GM12878 (cell line): ENCODE results near the gene EIF5A. TPM values are rescaled to one million over a fixed set of nuclear protein-coding genes. Genes with fewer than 3 reads are reported as not detected.

Experiments used
- BACH1 ChIP-seq: fragments of 450-650 bp; IDR thresholded peaks from 2 replicates; pipeline ENCODE4 v1.6.1; 2017; ENCODE audit warnings: mild to moderate bottlenecking, borderline replicate concordance
- BHLHE40 ChIP-seq, 2 experiments: fragments of 450-650 bp in 1 of 2; IDR thresholded peaks; 2 replicates each; pipeline ENCODE4 v1.6.1; 2011 to 2017; ENCODE audit warnings: low read depth in 2 of 2, borderline replicate concordance in 1 of 2, improper control_type of control experiment in 1 of 2, low read length in 1 of 2, mild to moderate bottlenecking in 1 of 2
- CBFB ChIP-seq: IDR thresholded peaks from 2 replicates; pipeline ENCODE4 v1.6.1; 2016; ENCODE audit warnings: antibody characterized with exemption, low read depth
- CTCF ChIP-seq, 3 experiments: IDR thresholded peaks in 2 of 3; conservative IDR thresholded peaks in 1 of 3; 2 replicates each; pipeline ENCODE4 v1.5.1; 2011; ENCODE audit warnings: low read depth in 3 of 3, low read length in 3 of 3, mild to moderate bottlenecking in 3 of 3, control low read depth in 2 of 3, moderate library complexity in 2 of 3, inconsistent platforms in 1 of 3, mixed read lengths in 1 of 3; ENCODE audit not compliant: control insufficient read depth in 2 of 3, insufficient read depth in 1 of 3; ENCODE audit errors: extremely low read depth in 1 of 3
- EED ChIP-seq: sonication (generic); IDR thresholded peaks from 2 replicates; pipeline ENCODE4 v1.6.1; 2016; ENCODE audit warnings: antibody characterized with exemption, low read depth
- EP300 ChIP-seq, 2 experiments: fragments of 150-350 bp in 1 of 2; IDR thresholded peaks; 2 replicates each; pipeline ENCODE4 v1.6.1; 2011 to 2012; ENCODE audit warnings: low read depth in 2 of 2, low read length in 2 of 2, borderline replicate concordance in 1 of 2, improper control_type of control experiment in 1 of 2, inconsistent platforms in 1 of 2; ENCODE audit not compliant: control insufficient read depth in 1 of 2
- GABPA ChIP-seq: IDR thresholded peaks from 2 replicates; pipeline ENCODE4 v1.6.1; 2014; ENCODE audit warnings: antibody characterized with exemption, low read depth, mild to moderate bottlenecking, inconsistent platforms
- NRF1 ChIP-seq: conservative IDR thresholded peaks from 2 replicates; pipeline ENCODE4 v1.6.1; 2011; ENCODE audit warnings: mild to moderate bottlenecking, low read depth, low read length, improper control_type of control experiment
- POU2F2 ChIP-seq: IDR thresholded peaks from 3 replicates; pipeline ENCODE4 v1.6.1; 2011; ENCODE audit warnings: low read depth, mild to moderate bottlenecking, low read length, borderline replicate concordance
- RFX5 ChIP-seq: IDR thresholded peaks from 2 replicates; pipeline ENCODE4 v1.6.1; 2011; ENCODE audit warnings: low read depth, low read length, improper control_type of control experiment
- SMAD5 ChIP-seq: IDR thresholded peaks from 2 replicates; pipeline ENCODE4 v1.6.1; 2016; ENCODE audit warnings: antibody characterized with exemption, low read depth
- STAT3 ChIP-seq: IDR thresholded peaks from 2 replicates; pipeline ENCODE4 v1.6.1; 2011; ENCODE audit warnings: low read depth, low read length, improper control_type of control experiment
- USF2 ChIP-seq: IDR thresholded peaks from 2 replicates; pipeline ENCODE4 v1.6.1; 2011; ENCODE audit warnings: low read depth, low read length, improper control_type of control experiment, borderline replicate concordance
- YBX1 ChIP-seq: fragments of 450-650 bp; IDR thresholded peaks from 2 replicates; pipeline ENCODE4 v1.6.1; 2016; ENCODE audit warnings: antibody characterized with exemption
- ZBED1 ChIP-seq: IDR thresholded peaks from 2 replicates; pipeline ENCODE4 v1.6.1; 2016; ENCODE audit warnings: borderline replicate concordance
- ZNF274 ChIP-seq: IDR thresholded peaks from one replicate; pipeline ENCODE4 v1.8.0; 2011; ENCODE audit not compliant: insufficient read length, insufficient read depth
- polyA plus RNA-seq, 11 experiments: library from polyadenylated mRNA; depleted of rRNA in 4 of 11; unstranded in 6 of 11; stranded (reverse) in 5 of 11; fragments of >200 nt; fragmentation: Nextera tagmentation in 4 of 11; fragmentation: Illumina TruSeq in 1 of 11; extraction: Ambion mirVana in 4 of 11; extraction: Trizol in 1 of 11; gene quantifications; 1 replicate in 1 of 11; 2 replicates in 10 of 11; pipeline versions ENCODE4 v1.2.1 to v1.2.3, GENCODE V29; 2011 to 2016; ENCODE audit warnings: inconsistent platforms in 2 of 11, missing spikeins in 2 of 11, low read depth in 1 of 11
- total RNA-seq, 4 experiments: library from RNA; depleted of rRNA in 3 of 4; stranded (reverse); fragments of >200 nt in 3 of 4; fragmentation: Illumina TruSeq in 1 of 4; extraction: Trizol in 1 of 4; gene quantifications; 2 replicates each; pipeline versions ENCODE4 v1.2.1 to v1.2.3, GENCODE V29; 2013 to 2021
- TF ChIP-seq, protein P1 (sequence below): fragments of 450-650 bp; IDR thresholded peaks from 2 replicates; pipeline ENCODE4 v1.6.1; 2018; ENCODE audit warnings: borderline replicate concordance, mild to moderate bottlenecking; ENCODE audit not compliant: partially characterized antibody
- TF ChIP-seq, protein P2 (sequence below): fragments of 450-650 bp; IDR thresholded peaks from 2 replicates; pipeline ENCODE4 v1.6.1; 2017; ENCODE audit warnings: mild to moderate bottlenecking, moderate library complexity

Gene EIF5A
- total and polyA plus RNA-seq, 10 of the 15 experiments (the other 5 are each of a cell fraction or from before 2014, with no cell fraction given), result 26.5 to 1,792 (median 944) TPM

- TF ChIP-seq, protein P1, sequence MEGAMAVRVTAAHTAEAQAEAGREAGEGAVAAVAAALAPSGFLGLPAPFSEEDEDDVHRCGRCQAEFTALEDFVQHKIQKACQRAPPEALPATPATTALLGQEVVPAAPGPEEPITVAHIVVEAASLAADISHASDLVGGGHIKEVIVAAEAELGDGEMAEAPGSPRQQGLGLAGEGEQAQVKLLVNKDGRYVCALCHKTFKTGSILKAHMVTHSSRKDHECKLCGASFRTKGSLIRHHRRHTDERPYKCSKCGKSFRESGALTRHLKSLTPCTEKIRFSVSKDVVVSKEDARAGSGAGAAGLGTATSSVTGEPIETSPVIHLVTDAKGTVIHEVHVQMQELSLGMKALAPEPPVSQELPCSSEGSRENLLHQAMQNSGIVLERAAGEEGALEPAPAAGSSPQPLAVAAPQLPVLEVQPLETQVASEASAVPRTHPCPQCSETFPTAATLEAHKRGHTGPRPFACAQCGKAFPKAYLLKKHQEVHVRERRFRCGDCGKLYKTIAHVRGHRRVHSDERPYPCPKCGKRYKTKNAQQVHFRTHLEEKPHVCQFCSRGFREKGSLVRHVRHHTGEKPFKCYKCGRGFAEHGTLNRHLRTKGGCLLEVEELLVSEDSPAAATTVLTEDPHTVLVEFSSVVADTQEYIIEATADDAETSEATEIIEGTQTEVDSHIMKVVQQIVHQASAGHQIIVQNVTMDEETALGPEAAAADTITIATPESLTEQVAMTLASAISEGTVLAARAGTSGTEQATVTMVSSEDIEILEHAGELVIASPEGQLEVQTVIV, result no peak
- no peak for TF ChIP-seq USF2
- TF ChIP-seq, protein P2, sequence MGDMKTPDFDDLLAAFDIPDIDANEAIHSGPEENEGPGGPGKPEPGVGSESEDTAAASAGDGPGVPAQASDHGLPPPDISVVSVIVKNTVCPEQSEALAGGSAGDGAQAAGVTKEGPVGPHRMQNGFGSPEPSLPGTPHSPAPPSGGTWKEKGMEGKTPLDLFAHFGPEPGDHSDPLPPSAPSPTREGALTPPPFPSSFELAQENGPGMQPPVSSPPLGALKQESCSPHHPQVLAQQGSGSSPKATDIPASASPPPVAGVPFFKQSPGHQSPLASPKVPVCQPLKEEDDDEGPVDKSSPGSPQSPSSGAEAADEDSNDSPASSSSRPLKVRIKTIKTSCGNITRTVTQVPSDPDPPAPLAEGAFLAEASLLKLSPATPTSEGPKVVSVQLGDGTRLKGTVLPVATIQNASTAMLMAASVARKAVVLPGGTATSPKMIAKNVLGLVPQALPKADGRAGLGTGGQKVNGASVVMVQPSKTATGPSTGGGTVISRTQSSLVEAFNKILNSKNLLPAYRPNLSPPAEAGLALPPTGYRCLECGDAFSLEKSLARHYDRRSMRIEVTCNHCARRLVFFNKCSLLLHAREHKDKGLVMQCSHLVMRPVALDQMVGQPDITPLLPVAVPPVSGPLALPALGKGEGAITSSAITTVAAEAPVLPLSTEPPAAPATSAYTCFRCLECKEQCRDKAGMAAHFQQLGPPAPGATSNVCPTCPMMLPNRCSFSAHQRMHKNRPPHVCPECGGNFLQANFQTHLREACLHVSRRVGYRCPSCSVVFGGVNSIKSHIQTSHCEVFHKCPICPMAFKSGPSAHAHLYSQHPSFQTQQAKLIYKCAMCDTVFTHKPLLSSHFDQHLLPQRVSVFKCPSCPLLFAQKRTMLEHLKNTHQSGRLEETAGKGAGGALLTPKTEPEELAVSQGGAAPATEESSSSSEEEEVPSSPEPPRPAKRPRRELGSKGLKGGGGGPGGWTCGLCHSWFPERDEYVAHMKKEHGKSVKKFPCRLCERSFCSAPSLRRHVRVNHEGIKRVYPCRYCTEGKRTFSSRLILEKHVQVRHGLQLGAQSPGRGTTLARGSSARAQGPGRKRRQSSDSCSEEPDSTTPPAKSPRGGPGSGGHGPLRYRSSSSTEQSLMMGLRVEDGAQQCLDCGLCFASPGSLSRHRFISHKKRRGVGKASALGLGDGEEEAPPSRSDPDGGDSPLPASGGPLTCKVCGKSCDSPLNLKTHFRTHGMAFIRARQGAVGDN, result peak; percentile 73
- 0 out of 3 replicates have a peak, but pooled peaks have one; percentile 27 for TF ChIP-seq POU2F2
- TF ChIP-seq BACH1, result no peak
- TF ChIP-seq GABPA, result no peak
- TF ChIP-seq SMAD5, result no peak
- TF ChIP-seq EED, result peak; percentile 58
- no peak for TF ChIP-seq YBX1
- TF ChIP-seq CTCF (IDR thresholded peaks at IDR 0.05 in 2 of 3, conservative IDR thresholded peaks at IDR 0.05 in 1 of 3; ENCODE audit: control insufficient read depth in 2 of 3, extremely low read depth in 1 of 3, insufficient read depth in 1 of 3, low read depth in 3 of 3, low read length in 3 of 3), result 0 out of 6 replicates have a peak, but pooled peaks of 1 of the 3 experiments have one; percentile 11
- no peak for TF ChIP-seq STAT3
- no peak for TF ChIP-seq NRF1
- TF ChIP-seq EP300 (IDR thresholded peaks at IDR 0.05; ENCODE audit: borderline replicate concordance in 1 of 2, control insufficient read depth in 1 of 2, low read depth in 2 of 2, low read length in 2 of 2), result peak in 1 of 2 experiments; percentile 13; a peak in 1 of 4 replicates
- no peak for TF ChIP-seq ZBED1
- TF ChIP-seq RFX5, result no peak
- peak; percentile 25 to 51; a peak in 1 of 4 replicates for TF ChIP-seq BHLHE40 (IDR thresholded peaks at IDR 0.05; ENCODE audit: borderline replicate concordance in 1 of 2, low read depth in 2 of 2, low read length in 1 of 2)
- peak; percentile 22; the same call in 1 of the 2 replicates for TF ChIP-seq CBFB
- TF ChIP-seq ZNF274, result no peak
Measured at GRCh38 chr17:7336240-7337175, 29.1 kb downstream of the EIF5A start, which contains the start of gene ACAP1 (continued).
